Measurements from ENCODE around the gene COL18A1.

- TF ChIP-seq CTCF (IDR thresholded peaks at IDR 0.05) (no peak), POLR2AphosphoS5 (IDR thresholded peaks at IDR 0.05) (no peak), POLR2A (IDR thresholded peaks at IDR 0.05; ENCODE audit: low read depth) (no peak), EP300 (IDR thresholded peaks at IDR 0.05) (no peak)
Observed at GRCh38 chr21:45358261-45358670, 46.7 kb upstream of the COL18A1 start.
